Osteocyte (in vitro differentiated cells): Measurements from ENCODE around the gene INCA1. TPM values are rescaled to one million over a fixed set of nuclear protein-coding genes. Genes with fewer than 3 reads are reported as not detected.

Experiments
- DNase-seq: peaks from one replicate; pipeline ENCODE4 v3.0.0; 2021; ENCODE audit warnings: mixed read lengths; ENCODE audit not compliant: unreplicated experiment; ENCODE audit errors: extremely low spot score
- H3K27ac Mint-ChIP-seq: one replicate; pipeline ENCODE4 v1.8.0; 2021; ENCODE audit warnings: mild to moderate bottlenecking, mixed read lengths; ENCODE audit not compliant: unreplicated experiment
- H3K27me3 Mint-ChIP-seq: one replicate; pipeline ENCODE4 v1.8.0; 2021; ENCODE audit warnings: mixed read lengths; ENCODE audit not compliant: unreplicated experiment
- H3K36me3 Mint-ChIP-seq: one replicate; pipeline ENCODE4 v1.8.0; 2021; ENCODE audit warnings: mixed read lengths; ENCODE audit not compliant: unreplicated experiment
- H3K4me1 Mint-ChIP-seq: one replicate; pipeline ENCODE4 v1.8.0; 2021; ENCODE audit warnings: mixed read lengths; ENCODE audit not compliant: unreplicated experiment
- H3K4me3 Mint-ChIP-seq: one replicate; pipeline ENCODE4 v1.8.0; 2021; ENCODE audit warnings: mild to moderate bottlenecking, moderate library complexity, mixed read lengths; ENCODE audit not compliant: unreplicated experiment
- H3K9me3 Mint-ChIP-seq: one replicate; pipeline ENCODE4 v1.8.0; 2021; ENCODE audit warnings: mixed read lengths; ENCODE audit not compliant: unreplicated experiment
- CTCF ChIP-seq: fragments of 200-600 bp; sonication (generic); IDR thresholded peaks from 2 replicates; pipeline ENCODE4 v1.5.0; 2021; ENCODE audit warnings: antibody characterized with exemption, mild to moderate bottlenecking, moderate library complexity
- total RNA-seq: library from RNA; stranded (reverse); gene quantifications from 2 replicates; pipeline ENCODE4 v1.2.1, GENCODE V29; 2021

The INCA1 gene
- total RNA-seq, 1 donor from 2014 or later: 1.8 TPM

GRCh38 chr17:4999430-5000093, 2.2 kb upstream of the INCA1 start:
- Mint-ChIP-seq H3K4me1 (peaks cover 23% of the 10 kb centered on the region), H3K4me3 (peak overlapping the region; percentile 88), H3K27me3 (no peaks in the 10 kb centered on the region), H3K9me3 (no peaks in the 10 kb centered on the region), H3K36me3 (peaks cover 30% of the 10 kb centered on the region), H3K27ac (peak overlapping the region; percentile 34)
- DNase-seq: no peak
- TF ChIP-seq CTCF: no peak

DNA sequence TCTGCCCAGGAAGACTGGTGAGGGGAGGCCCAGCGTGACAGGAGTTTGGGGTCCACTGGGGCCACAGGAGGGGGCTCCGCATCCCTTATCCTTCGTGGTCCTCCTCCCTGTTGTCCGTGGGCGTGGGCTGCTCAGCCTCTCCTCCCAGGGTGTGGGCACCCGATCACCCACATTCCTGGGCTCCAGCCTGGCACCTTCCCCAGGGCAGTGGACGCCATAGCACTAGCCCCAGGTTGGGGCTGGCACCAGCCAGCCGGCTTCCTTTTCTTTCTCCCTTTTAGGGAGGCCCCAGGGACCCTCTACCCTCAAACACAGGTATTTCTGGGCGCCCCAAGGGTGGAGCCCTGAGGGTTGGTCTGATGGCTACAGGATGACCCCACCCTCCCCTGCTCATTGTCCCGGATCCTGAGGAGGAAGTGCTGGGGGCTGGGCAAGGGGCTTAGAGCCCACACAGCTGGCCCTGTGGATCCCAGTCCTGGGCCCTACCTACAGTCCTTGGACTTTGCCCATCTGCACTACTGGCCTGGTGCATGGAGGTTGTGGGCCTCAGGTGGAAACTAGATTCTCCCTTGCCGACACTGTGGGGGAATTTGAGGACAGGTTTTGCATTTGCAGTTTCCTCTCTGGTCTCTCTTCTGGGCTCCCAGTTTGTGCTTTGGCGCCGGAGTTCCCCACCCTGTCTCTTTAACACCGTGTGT, 1.6 kb upstream of the INCA1 start:
- no peak for DNase-seq
- no peak for TF ChIP-seq CTCF

GRCh38 chr17:4998027-4998731, 857 bp upstream of the INCA1 start:
- Mint-ChIP-seq H3K9me3 (no peaks in the 10 kb centered on the region), H3K36me3 (peaks cover 17% of the 10 kb centered on the region), H3K27me3 (no peaks in the 10 kb centered on the region), H3K27ac (peak overlapping the region; percentile 41), H3K4me1 (peaks cover 23% of the 10 kb centered on the region), H3K4me3 (peak overlapping the region; percentile 88)
- TF ChIP-seq CTCF: no peak
- DNase-seq: peak; percentile 87

More for the DNA sequence above, 1.6 kb upstream of the INCA1 start:
- Mint-ChIP-seq H3K4me1 (peaks cover 23% of the 10 kb centered on the region), H3K4me3 (peak overlapping the region; percentile 88), H3K27me3 (no peaks in the 10 kb centered on the region), H3K36me3 (peaks cover 23% of the 10 kb centered on the region), H3K27ac (peak overlapping the region; percentile 47), H3K9me3 (no peaks in the 10 kb centered on the region)

GRCh38 chr17:4994081-4994595, 3.2 kb downstream of the INCA1 start:
- Mint-ChIP-seq H3K4me3 (no peak overlapping the region), H3K27me3 (no peaks in the 10 kb centered on the region), H3K9me3 (no peaks in the 10 kb centered on the region), H3K36me3 (no peaks in the 10 kb centered on the region), H3K27ac (no peak overlapping the region), H3K4me1 (peaks cover 11% of the 10 kb centered on the region)
- TF ChIP-seq CTCF: no peak
- no peak for DNase-seq
